GM18517 (cell line): ENCODE data around the gene SYT1.

Experiments used
- ATAC-seq: cut with Tn5 transposase; IDR thresholded peaks from one replicate; pipeline ENCODE4 v1.9.1; 2021; ENCODE audit warnings: mild to moderate bottlenecking, moderate library complexity; ENCODE audit not compliant: unreplicated experiment

The SYT1 gene

GRCh38 chr12:79482921-79483320, 618.3 kb downstream of the SYT1 start:
- no peak for ATAC-seq

GRCh38 chr12:79486154-79486553, 621.6 kb downstream of the SYT1 start:
- no peak for ATAC-seq

- ATAC-seq: no peak
These were observed 623.0 kb downstream of the SYT1 start for GRCh38 chr12:79487386-79488110.
